Measurements from ENCODE around the gene MEPCE.
A peak's percentile ranks its signal among the peaks of the same experiment; 100 is the strongest.
"Not testable (repeated sequence)": the region's sequence is repeated elsewhere in the genome, so short reads cannot be mapped to it uniquely, and the experiment has no call there.

MEPCE gene

DNA sequence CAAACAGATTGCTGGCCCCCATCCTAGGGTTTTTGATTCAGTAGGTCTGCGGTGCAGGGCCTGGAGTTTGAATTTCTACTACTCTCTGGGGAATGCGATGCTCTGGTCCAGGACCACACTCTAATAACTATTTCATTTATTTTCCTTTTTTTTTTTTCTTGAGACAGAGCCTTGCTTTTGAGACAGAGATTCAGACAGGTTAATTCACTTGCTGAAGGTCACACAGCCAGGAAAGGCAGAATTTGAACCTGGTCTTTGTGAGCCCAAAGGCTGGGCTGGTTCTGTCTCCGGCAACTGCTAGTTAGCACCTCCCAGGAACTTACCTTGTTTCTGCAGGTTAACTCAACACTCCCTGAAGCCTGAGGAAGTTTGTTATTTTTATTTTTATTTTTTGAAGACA, 22.9 kb downstream of the MEPCE start:
- no peaks in the 10 kb centered on the region for H3K36me3 ChIP-seq (ENCODE audit: insufficient read depth, low read length)
- no peak overlapping the region for H3K27ac ChIP-seq (ENCODE audit: low read depth, low read length)
- H3K9me3 ChIP-seq (ENCODE audit: low read length), result no peaks in the 10 kb centered on the region
- no peaks in the 10 kb centered on the region for H3K4me1 ChIP-seq (ENCODE audit: insufficient read depth, low read length)
- H3K9ac ChIP-seq (ENCODE audit: low read length), result no peak overlapping the region
- H3K4me3 ChIP-seq (ENCODE audit: low read depth in 1 of 2, low read length in 2 of 2), result no peak overlapping the region
- H3K27me3 ChIP-seq (ENCODE audit: control insufficient read depth in 1 of 2, insufficient read depth in 2 of 2, low read length in 2 of 2), result no peaks in the 10 kb centered on the region

DNA sequence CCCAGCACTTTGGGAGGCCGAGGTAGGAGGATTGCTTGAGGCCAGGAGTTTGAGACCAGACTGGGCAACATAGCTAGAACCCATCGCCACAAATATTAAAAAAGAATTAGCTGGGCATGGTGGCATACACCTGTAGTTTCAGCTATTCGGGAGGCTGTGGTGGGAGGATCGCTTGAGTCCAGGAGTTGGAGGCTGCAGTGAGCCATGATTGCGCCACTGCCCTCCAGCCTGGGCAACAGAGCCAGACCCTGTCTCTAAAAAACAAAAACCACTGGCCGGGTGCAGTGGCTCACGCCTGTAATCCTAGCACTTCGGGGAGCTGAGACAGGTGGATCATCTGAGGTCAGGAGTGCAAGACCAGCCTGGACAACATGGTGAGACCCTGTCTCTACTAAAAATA, 24.2 kb downstream of the MEPCE start:
- H3K4me3 ChIP-seq (ENCODE audit: low read depth in 1 of 2, low read length in 2 of 2); H3K36me3 ChIP-seq (ENCODE audit: insufficient read depth, low read length); H3K27ac ChIP-seq (ENCODE audit: low read depth, low read length); H3K4me1 ChIP-seq (ENCODE audit: insufficient read depth, low read length); H3K9me3 ChIP-seq (ENCODE audit: low read length); H3K9ac ChIP-seq (ENCODE audit: low read length); H3K27me3 ChIP-seq (ENCODE audit: control insufficient read depth in 1 of 2, insufficient read depth in 2 of 2, low read length in 2 of 2): not testable (repeated sequence)

GRCh38 chr7:100455206-100455605, 25.6 kb downstream of the MEPCE start:
- no peak overlapping the region for H3K27ac ChIP-seq (ENCODE audit: low read depth, low read length)
- no peaks in the 10 kb centered on the region for H3K9me3 ChIP-seq (ENCODE audit: low read length)
- H3K36me3 ChIP-seq (ENCODE audit: insufficient read depth, low read length), result peaks cover 2% of the 10 kb centered on the region
- no peaks in the 10 kb centered on the region for H3K27me3 ChIP-seq (ENCODE audit: control insufficient read depth in 1 of 2, insufficient read depth in 2 of 2, low read length in 2 of 2)
- H3K9ac ChIP-seq (ENCODE audit: low read length), result no peak overlapping the region
- H3K4me3 ChIP-seq (ENCODE audit: low read depth in 1 of 2, low read length in 2 of 2), result no peak overlapping the region
- H3K4me1 ChIP-seq (ENCODE audit: insufficient read depth, low read length), result no peaks in the 10 kb centered on the region

GRCh38 chr7:100456562-100456961, 26.9 kb downstream of the MEPCE start:
- Histone ChIP-seq H3K4me3 (ENCODE audit: low read depth in 1 of 2, low read length in 2 of 2) (no peak overlapping the region), H3K4me1 (ENCODE audit: insufficient read depth, low read length) (no peaks in the 10 kb centered on the region), H3K27ac (ENCODE audit: low read depth, low read length) (no peak overlapping the region), H3K27me3 (ENCODE audit: control insufficient read depth in 1 of 2, insufficient read depth in 2 of 2, low read length in 2 of 2) (no peaks in the 10 kb centered on the region), H3K36me3 (ENCODE audit: insufficient read depth, low read length) (peaks cover 10% of the 10 kb centered on the region), H3K9me3 (ENCODE audit: low read length) (no peaks in the 10 kb centered on the region), H3K9ac (ENCODE audit: low read length) (no peak overlapping the region)

GRCh38 chr7:100457033-100457432, 27.4 kb downstream of the MEPCE start:
- peaks cover 10% of the 10 kb centered on the region for H3K36me3 ChIP-seq (ENCODE audit: insufficient read depth, low read length)
- no peaks in the 10 kb centered on the region for H3K9me3 ChIP-seq (ENCODE audit: low read length)
- no peak overlapping the region for H3K4me3 ChIP-seq (ENCODE audit: low read depth in 1 of 2, low read length in 2 of 2)
- H3K4me1 ChIP-seq (ENCODE audit: insufficient read depth, low read length), result no peaks in the 10 kb centered on the region
- no peak overlapping the region for H3K27ac ChIP-seq (ENCODE audit: low read depth, low read length)
- H3K9ac ChIP-seq (ENCODE audit: low read length), result no peak overlapping the region
- H3K27me3 ChIP-seq (ENCODE audit: control insufficient read depth in 1 of 2, insufficient read depth in 2 of 2, low read length in 2 of 2), result no peaks in the 10 kb centered on the region

GRCh38 chr7:100464210-100464660, 34.6 kb downstream of the MEPCE start, which contains the start of gene SPACDR:
TSS of gene SPACDR (minus strand) at chr7:100464260. CDS start at chr7:100464025, 235 bp downstream.
- H3K4me3 ChIP-seq (ENCODE audit: low read depth in 1 of 2, low read length in 2 of 2), result no peak within 1 kb of the TSS
- H3K27ac ChIP-seq (ENCODE audit: low read depth, low read length), result no peak within 1 kb of the TSS
- no peak within 1 kb of the TSS for H3K9ac ChIP-seq (ENCODE audit: low read length)
- H3K36me3 ChIP-seq (ENCODE audit: insufficient read depth, low read length), result peaks cover 10% of the 10 kb centered on the region
- no peaks in the 10 kb centered on the region for H3K9me3 ChIP-seq (ENCODE audit: low read length)
- no peaks in the 10 kb centered on the region for H3K27me3 ChIP-seq (ENCODE audit: control insufficient read depth in 1 of 2, insufficient read depth in 2 of 2, low read length in 2 of 2)
- peaks cover 15% of the 10 kb centered on the region for H3K4me1 ChIP-seq (ENCODE audit: insufficient read depth, low read length)

DNA sequence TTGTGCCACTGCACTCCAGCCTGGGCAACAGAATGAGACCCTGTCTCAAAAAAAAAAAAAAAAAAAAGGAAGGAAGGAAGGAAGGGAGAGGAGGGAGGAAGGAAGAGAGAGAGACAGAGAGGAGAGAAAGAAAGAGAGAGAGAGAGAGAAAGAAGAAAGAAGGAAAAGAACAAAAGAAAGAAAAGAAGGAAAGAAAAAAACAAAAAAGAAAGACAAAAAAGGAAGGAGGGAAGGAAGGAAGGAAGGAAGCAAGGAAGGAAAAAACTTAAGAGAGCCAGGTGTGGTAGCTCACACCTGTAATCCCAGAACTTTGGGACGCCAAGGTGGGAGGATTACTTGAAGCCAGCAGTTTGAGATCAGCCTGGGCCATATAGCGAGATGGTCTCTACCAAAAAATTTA, 35.2 kb downstream of the MEPCE start:
- H3K27me3 ChIP-seq (ENCODE audit: control insufficient read depth in 1 of 2, insufficient read depth in 2 of 2, low read length in 2 of 2), result no peaks in the 10 kb centered on the region
- H3K4me3 ChIP-seq (ENCODE audit: low read depth in 1 of 2, low read length in 2 of 2), result no peak overlapping the region
- peaks cover 21% of the 10 kb centered on the region for H3K4me1 ChIP-seq (ENCODE audit: insufficient read depth, low read length)
- peaks cover 10% of the 10 kb centered on the region for H3K36me3 ChIP-seq (ENCODE audit: insufficient read depth, low read length)
- no peak overlapping the region for H3K9ac ChIP-seq (ENCODE audit: low read length)
- H3K27ac ChIP-seq (ENCODE audit: low read depth, low read length), result no peak overlapping the region
- no peaks in the 10 kb centered on the region for H3K9me3 ChIP-seq (ENCODE audit: low read length)

GRCh38 chr7:100465299-100465698, 35.7 kb downstream of the MEPCE start:
- Histone ChIP-seq H3K4me3 (ENCODE audit: low read depth in 1 of 2, low read length in 2 of 2) (no peak overlapping the region), H3K27ac (ENCODE audit: low read depth, low read length) (peak overlapping the region; percentile 12), H3K36me3 (ENCODE audit: insufficient read depth, low read length) (peaks cover 7% of the 10 kb centered on the region), H3K9me3 (ENCODE audit: low read length) (no peaks in the 10 kb centered on the region), H3K4me1 (ENCODE audit: insufficient read depth, low read length) (peaks cover 21% of the 10 kb centered on the region), H3K9ac (ENCODE audit: low read length) (no peak overlapping the region), H3K27me3 (ENCODE audit: control insufficient read depth in 1 of 2, insufficient read depth in 2 of 2, low read length in 2 of 2) (no peaks in the 10 kb centered on the region)

DNA sequence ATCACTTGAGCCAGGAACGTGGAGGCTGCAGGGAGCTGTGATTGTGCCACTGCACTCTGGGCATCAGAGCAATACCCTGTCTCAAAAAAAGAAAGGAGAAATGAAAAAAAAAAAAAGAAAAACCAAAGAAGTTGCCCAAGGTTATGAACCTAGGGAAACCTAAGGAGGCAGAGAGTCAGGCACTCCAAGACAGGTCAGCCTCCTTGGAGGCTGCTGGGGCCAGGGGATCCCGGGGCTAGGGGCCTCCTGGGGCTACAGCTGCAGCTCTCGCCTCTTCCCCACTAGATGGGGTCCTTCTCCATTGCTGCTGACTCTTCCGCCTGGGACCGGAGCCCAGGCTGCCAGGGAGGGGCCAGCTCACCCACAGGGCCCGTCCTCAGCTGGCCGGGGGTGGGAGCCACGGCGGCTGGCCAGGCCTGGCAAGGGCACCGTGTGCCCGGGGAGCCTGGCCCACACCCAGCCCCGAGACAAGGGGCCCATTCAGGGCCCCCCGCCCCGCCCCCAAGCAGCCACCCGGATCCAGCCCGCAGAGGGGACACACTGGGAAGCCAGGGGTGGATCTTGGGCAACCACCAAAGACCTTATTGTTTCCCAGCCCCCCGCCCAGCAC, 36.2 kb downstream of the MEPCE start:
- H3K4me3 ChIP-seq (ENCODE audit: low read depth in 1 of 2, low read length in 2 of 2), result no peak overlapping the region
- H3K9me3 ChIP-seq (ENCODE audit: low read length), result no peaks in the 10 kb centered on the region
- peaks cover 2% of the 10 kb centered on the region for H3K36me3 ChIP-seq (ENCODE audit: insufficient read depth, low read length)
- peaks cover 21% of the 10 kb centered on the region for H3K4me1 ChIP-seq (ENCODE audit: insufficient read depth, low read length)
- H3K27ac ChIP-seq (ENCODE audit: low read depth, low read length), result peak overlapping the region; percentile 12
- no peaks in the 10 kb centered on the region for H3K27me3 ChIP-seq (ENCODE audit: control insufficient read depth in 1 of 2, insufficient read depth in 2 of 2, low read length in 2 of 2)
- no peak overlapping the region for H3K9ac ChIP-seq (ENCODE audit: low read length)

GRCh38 chr7:100466653-100467605, 37.3 kb downstream of the MEPCE start:
- H3K9me3 ChIP-seq (ENCODE audit: low read length), result no peaks in the 10 kb centered on the region
- H3K4me1 ChIP-seq (ENCODE audit: insufficient read depth, low read length), result peaks cover 21% of the 10 kb centered on the region
- H3K36me3 ChIP-seq (ENCODE audit: insufficient read depth, low read length), result no peaks in the 10 kb centered on the region
- H3K9ac ChIP-seq (ENCODE audit: low read length), result no peak overlapping the region
- H3K27me3 ChIP-seq (ENCODE audit: control insufficient read depth in 1 of 2, insufficient read depth in 2 of 2, low read length in 2 of 2), result no peaks in the 10 kb centered on the region
- H3K27ac ChIP-seq (ENCODE audit: low read depth, low read length), result peak overlapping the region; percentile 44
- H3K4me3 ChIP-seq (ENCODE audit: low read depth in 1 of 2, low read length in 2 of 2), result no peak overlapping the region

- H3K27ac ChIP-seq (ENCODE audit: low read depth, low read length), result no peak overlapping the region
- no peak overlapping the region for H3K4me3 ChIP-seq (ENCODE audit: low read depth in 1 of 2, low read length in 2 of 2)
- no peaks in the 10 kb centered on the region for H3K27me3 ChIP-seq (ENCODE audit: control insufficient read depth in 1 of 2, insufficient read depth in 2 of 2, low read length in 2 of 2)
- no peak overlapping the region for H3K9ac ChIP-seq (ENCODE audit: low read length)
- H3K36me3 ChIP-seq (ENCODE audit: insufficient read depth, low read length), result no peaks in the 10 kb centered on the region
- no peaks in the 10 kb centered on the region for H3K9me3 ChIP-seq (ENCODE audit: low read length)
- H3K4me1 ChIP-seq (ENCODE audit: insufficient read depth, low read length), result peaks cover 22% of the 10 kb centered on the region
These were observed 38.2 kb downstream of the MEPCE start for GRCh38 chr7:100467638-100468373.
